Thoracic aorta (tissue), 2 donors: ENCODE results near the gene LRP1B. TPM values are rescaled to one million over a fixed set of nuclear protein-coding genes. Genes with fewer than 3 reads are reported as not detected.
A peak's percentile ranks its signal among the peaks of the same experiment; 100 is the strongest.

Source experiments
- ATAC-seq: fragments of 150-250 bp; one replicate; pipeline ENCODE4 v1.8.0; 2017; ENCODE audit warnings: low read depth; ENCODE audit not compliant: insufficient number of reproducible peaks, low FRiP score
- DNase-seq: peaks from one replicate; pipeline ENCODE4 v3.0.0-alpha.2; 2020; ENCODE audit warnings: low spot score
- H3K27ac ChIP-seq, 2 donors: fragments of 200-600 bp; sonication (generic); 1 replicate in 1 of 2; 2 replicates in 1 of 2; pipeline ENCODE4 v1.5.1; 2016; ENCODE audit warnings: mild to moderate bottlenecking in 2 of 2, moderate library complexity in 2 of 2
- H3K27me3 ChIP-seq: fragments of 200-600 bp; sonication (generic); replicated peaks from 2 replicates; pipeline ENCODE4 v1.6.0; 2016; ENCODE audit warnings: mild to moderate bottlenecking; ENCODE audit not compliant: insufficient read depth
- H3K36me3 ChIP-seq: fragments of 200-600 bp; sonication (generic); one replicate; pipeline ENCODE4 v1.5.1; 2016
- H3K4me1 ChIP-seq, 2 donors: fragments of 200-600 bp; sonication (generic); 1 replicate in 1 of 2; 2 replicates in 1 of 2; pipeline versions ENCODE4 v1.5.1 to v1.6.0; 2016; ENCODE audit warnings: low read depth in 2 of 2, mild to moderate bottlenecking in 1 of 2; ENCODE audit not compliant: control insufficient read depth in 1 of 2
- H3K4me3 ChIP-seq: fragments of 200-600 bp; sonication (generic); 2 replicates; pipeline ENCODE4 v1.5.1; 2016; ENCODE audit warnings: mild to moderate bottlenecking
- H3K9me3 ChIP-seq: fragments of 200-600 bp; sonication (generic); 2 replicates; pipeline ENCODE4 v1.5.1; 2016
- total RNA-seq, 2 donors: library from RNA; depleted of rRNA; stranded (reverse); fragments of >200 nt; gene quantifications; one replicate each; pipeline versions ENCODE4 v1.1.0 to v1.2.3, GENCODE V29; 2016
- TF ChIP-seq, protein P1 (sequence below): fragments of 200-600 bp; sonication (generic); IDR thresholded peaks from one replicate; pipeline ENCODE4 v1.5.1; 2019; ENCODE audit warnings: antibody characterized with exemption

Gene LRP1B
- total RNA-seq, result under 1 TPM; 0.27 to 0.28 TPM

DNA sequence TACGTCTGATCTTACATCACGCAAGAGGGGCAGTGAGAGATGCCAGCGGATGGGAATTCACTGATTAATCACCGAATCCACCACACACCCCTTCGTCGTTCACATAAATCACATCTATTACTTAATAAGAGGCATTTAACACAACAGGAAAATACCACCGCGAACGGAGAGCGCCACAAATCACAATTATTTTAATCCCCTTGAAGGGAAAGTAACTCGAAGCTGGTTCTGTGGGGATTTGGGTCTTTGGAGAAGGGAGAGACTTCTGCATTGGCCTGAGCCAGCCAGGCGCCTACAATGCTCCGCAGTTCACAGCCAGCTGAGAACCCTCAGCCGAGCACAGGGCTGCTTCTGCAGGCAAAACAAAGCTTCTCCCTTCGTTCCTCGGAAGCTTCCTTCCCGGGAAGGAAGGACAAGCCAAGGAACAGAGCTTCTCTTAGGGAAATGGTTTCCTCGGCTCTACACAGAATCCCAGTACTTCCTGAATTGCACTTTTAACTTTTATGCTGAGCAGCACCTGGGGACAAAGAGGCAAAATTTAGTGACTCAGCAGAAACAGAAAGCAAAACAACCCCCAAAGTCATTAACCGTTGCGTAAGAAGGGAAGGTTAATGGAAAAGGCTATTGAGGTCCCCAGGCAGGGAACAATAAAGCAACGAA is at the start of gene LRP1B:
TSS of gene LRP1B (minus strand) at position 7 of the 660 bp plus-strand sequence. CDS start 287 bp downstream, outside the sequence.
- H3K36me3 ChIP-seq, result no peaks in the 10 kb centered on the region
- peaks cover 0 to 11% of the 10 kb centered on the region in 2 donors for H3K4me1 ChIP-seq
- H3K4me3 ChIP-seq, result peak within 1 kb of the TSS; percentile 77
- ATAC-seq (no peak), DNase-seq (no peak)
- no peaks in the 10 kb centered on the region for H3K9me3 ChIP-seq
- TF ChIP-seq, protein P1, sequence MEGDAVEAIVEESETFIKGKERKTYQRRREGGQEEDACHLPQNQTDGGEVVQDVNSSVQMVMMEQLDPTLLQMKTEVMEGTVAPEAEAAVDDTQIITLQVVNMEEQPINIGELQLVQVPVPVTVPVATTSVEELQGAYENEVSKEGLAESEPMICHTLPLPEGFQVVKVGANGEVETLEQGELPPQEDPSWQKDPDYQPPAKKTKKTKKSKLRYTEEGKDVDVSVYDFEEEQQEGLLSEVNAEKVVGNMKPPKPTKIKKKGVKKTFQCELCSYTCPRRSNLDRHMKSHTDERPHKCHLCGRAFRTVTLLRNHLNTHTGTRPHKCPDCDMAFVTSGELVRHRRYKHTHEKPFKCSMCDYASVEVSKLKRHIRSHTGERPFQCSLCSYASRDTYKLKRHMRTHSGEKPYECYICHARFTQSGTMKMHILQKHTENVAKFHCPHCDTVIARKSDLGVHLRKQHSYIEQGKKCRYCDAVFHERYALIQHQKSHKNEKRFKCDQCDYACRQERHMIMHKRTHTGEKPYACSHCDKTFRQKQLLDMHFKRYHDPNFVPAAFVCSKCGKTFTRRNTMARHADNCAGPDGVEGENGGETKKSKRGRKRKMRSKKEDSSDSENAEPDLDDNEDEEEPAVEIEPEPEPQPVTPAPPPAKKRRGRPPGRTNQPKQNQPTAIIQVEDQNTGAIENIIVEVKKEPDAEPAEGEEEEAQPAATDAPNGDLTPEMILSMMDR, result no peak
- no peaks in the 10 kb centered on the region for H3K27me3 ChIP-seq
- no peak within 1 kb of the TSS for H3K27ac ChIP-seq

DNA sequence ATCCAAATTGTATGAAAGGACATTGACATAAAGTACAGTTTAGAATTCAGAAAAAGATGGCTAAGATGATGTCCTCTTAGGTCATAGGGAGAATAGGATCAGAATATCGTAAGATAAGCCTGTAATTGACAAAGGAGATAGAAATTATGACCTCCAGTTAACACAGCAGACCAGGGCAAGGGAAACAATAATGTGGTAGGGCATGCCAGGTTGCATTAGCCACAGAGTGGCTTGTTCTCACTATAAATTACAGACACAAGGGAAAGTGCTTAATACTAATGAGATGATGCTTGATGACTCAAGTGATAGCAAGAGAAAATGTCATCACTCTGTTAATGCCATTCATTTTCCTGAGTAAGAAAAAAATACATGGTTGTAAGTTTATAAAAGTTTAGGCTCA is 48.9 kb upstream of the LRP1B start:
- H3K9me3 ChIP-seq, result no peaks in the 10 kb centered on the region
- H3K36me3 ChIP-seq, result no peaks in the 10 kb centered on the region
- DNase-seq (no peak), ATAC-seq (no peak)
- H3K27ac ChIP-seq, result no peak overlapping the region
- TF ChIP-seq, protein P1, result no peak
- no peaks in the 10 kb centered on the region for H3K27me3 ChIP-seq
- no peak overlapping the region for H3K4me3 ChIP-seq
- H3K4me1 ChIP-seq, result no peaks in the 10 kb centered on the region

DNA sequence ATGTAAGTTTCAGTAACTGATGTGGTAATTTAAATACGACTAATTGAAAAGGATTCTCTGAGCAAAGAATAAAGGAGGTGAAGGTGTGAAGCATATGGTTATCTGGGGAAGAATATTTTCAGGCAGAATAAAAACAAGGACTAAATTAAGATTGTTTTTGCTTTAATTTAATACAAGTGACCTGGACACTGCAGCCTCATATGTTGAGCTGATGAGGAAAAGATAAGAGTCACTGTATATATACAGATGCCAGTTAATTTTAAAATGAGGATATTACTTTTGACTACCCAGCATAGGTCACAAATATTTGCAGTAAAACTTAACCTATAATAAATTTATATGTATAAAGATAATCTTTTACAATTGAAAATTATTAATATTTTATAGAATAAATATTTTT is 47.8 kb upstream of the LRP1B start:
- DNase-seq (no peak), ATAC-seq (no peak)
- TF ChIP-seq, protein P1, result no peak
- no peaks in the 10 kb centered on the region for H3K27me3 ChIP-seq
- no peaks in the 10 kb centered on the region for H3K4me1 ChIP-seq
- H3K9me3 ChIP-seq, result no peaks in the 10 kb centered on the region
- H3K27ac ChIP-seq, result no peak overlapping the region
- H3K4me3 ChIP-seq, result no peak overlapping the region
- H3K36me3 ChIP-seq, result no peaks in the 10 kb centered on the region

DNA sequence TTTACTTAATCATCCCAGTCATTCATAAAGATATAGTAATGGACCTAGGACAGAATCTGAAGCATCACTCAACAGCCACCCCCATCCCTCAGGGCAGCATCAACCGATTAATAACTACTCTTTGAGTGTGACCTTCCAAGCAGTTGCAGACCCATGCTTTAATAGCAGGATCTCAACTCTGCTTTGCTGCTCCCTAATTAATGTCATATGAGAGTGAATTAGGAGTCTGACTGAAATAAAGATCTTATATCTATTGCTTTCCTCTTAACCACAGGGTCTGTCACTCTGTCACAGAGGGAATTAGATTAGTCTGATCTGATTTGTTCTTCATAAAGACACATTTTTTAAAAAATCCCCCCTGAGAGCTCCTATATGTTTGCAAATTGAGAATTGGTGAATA is 46.1 kb upstream of the LRP1B start:
- no peaks in the 10 kb centered on the region for H3K9me3 ChIP-seq
- H3K27ac ChIP-seq, result no peak overlapping the region
- H3K27me3 ChIP-seq, result no peaks in the 10 kb centered on the region
- no peak overlapping the region for H3K4me3 ChIP-seq
- no peaks in the 10 kb centered on the region for H3K4me1 ChIP-seq
- DNase-seq (no peak), ATAC-seq (no peak)
- TF ChIP-seq, protein P1, result no peak
- H3K36me3 ChIP-seq, result no peaks in the 10 kb centered on the region

DNA sequence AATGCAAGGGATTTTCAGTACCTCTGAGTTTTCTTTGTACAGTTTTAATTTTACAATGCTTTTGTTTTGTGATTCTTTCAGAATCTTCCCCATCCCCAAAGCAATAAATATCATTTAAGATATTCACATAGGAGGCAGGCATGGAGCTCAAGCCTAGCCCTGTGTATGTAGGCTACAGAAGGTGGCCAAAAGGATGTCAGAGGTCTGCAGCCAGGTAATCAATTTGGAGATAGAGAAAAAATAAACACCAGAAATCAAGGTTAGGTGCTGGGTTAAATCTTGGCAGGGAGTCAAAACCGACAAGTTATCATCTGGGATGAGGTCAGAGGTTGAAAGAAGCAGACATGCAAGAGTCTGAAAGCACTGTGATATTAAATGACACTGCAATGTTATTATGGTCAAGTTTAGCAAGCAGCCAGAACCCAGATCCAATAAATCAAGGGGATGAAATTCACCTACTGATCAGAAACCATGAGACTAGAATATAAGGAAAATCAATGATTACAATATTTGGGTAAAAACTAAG is 45.1 kb upstream of the LRP1B start:
- H3K4me1 ChIP-seq, result no peaks in the 10 kb centered on the region
- H3K36me3 ChIP-seq, result no peaks in the 10 kb centered on the region
- no peaks in the 10 kb centered on the region for H3K9me3 ChIP-seq
- ATAC-seq, result no peak
- no peak overlapping the region for H3K27ac ChIP-seq
- TF ChIP-seq, protein P1, result no peak
- H3K4me3 ChIP-seq, result no peak overlapping the region
- no peaks in the 10 kb centered on the region for H3K27me3 ChIP-seq
- DNase-seq, result no peak
